HEK293 (cell line): ENCODE data around the gene EML4.

Source experiments
- CTCF ChIA-PET: fragments of 350-600 bp; formaldehyde crosslinking; extraction: SDS; loops from one replicate; lab custom pipeline; 2021; ENCODE audit warnings: antibody characterized with exemption; lab: Yijun Ruan, JAX
- POLR2A ChIA-PET: fragments of 300-600 bp; formaldehyde crosslinking; extraction: SDS; loops from one replicate; lab custom pipeline; 2020; ENCODE audit warnings: antibody characterized with exemption, inconsistent platforms; lab: Yijun Ruan, JAX
- H3K27ac ChIP-seq: fragments of 200-500 bp; sonication (Bioruptor generic); 2 replicates; pipeline ENCODE4 v1.5.1; 2014; ENCODE audit warnings: low read depth, low read length, control low read depth, inconsistent platforms; ENCODE audit errors: extremely low read depth
- H3K36me3 ChIP-seq, 2 experiments: fragments of 200-500 bp in 1 of 2; sonication (Bioruptor generic) in 1 of 2; 1 replicate in 1 of 2; 2 replicates in 1 of 2; pipeline ENCODE4 v1.5.1; 2014 to 2017; ENCODE audit warnings: inconsistent platforms in 2 of 2, low read length in 2 of 2; ENCODE audit not compliant: control insufficient read depth in 2 of 2, insufficient read depth in 1 of 2
- H3K4me1 ChIP-seq: fragments of 200-500 bp; sonication (Bioruptor generic); 2 replicates; pipeline ENCODE4 v1.5.1; 2014; ENCODE audit warnings: mild to moderate bottlenecking, low read length, inconsistent platforms; ENCODE audit not compliant: control insufficient read depth, insufficient read depth
- H3K4me3 ChIP-seq: 2 replicates; pipeline ENCODE4 v1.5.1; 2011; ENCODE audit warnings: low read depth, mild to moderate bottlenecking, control low read depth, low read length, moderate library complexity
- H3K9me3 ChIP-seq: fragments of 200-500 bp; sonication (Bioruptor generic); 2 replicates; pipeline ENCODE4 v1.5.1; 2014; ENCODE audit warnings: low read depth, low read length, inconsistent platforms; ENCODE audit not compliant: control insufficient read depth, insufficient read depth
- HIC1 ChIP-seq: fragments of 450-650 bp; formaldehyde crosslinking; IDR thresholded peaks from 2 replicates; pipeline ENCODE4 v1.5.1; 2016; ENCODE audit warnings: missing biosample characterization, missing genetic modification characterization
- KLF16 ChIP-seq: fragments of 450-650 bp; formaldehyde crosslinking; IDR thresholded peaks from 2 replicates; pipeline ENCODE4 v1.5.1; 2017; ENCODE audit warnings: missing biosample characterization, missing genetic modification characterization
- ZBTB1 ChIP-seq: fragments of 450-650 bp; formaldehyde crosslinking; IDR thresholded peaks from 2 replicates; pipeline ENCODE4 v1.5.1; 2016; ENCODE audit warnings: missing biosample characterization, missing genetic modification characterization
- ZBTB17 ChIP-seq: fragments of 450-650 bp; formaldehyde crosslinking; IDR thresholded peaks from 2 replicates; pipeline ENCODE4 v1.5.1; 2016; ENCODE audit warnings: missing biosample characterization, missing genetic modification characterization
- ZNF10 ChIP-seq: fragments of 450-650 bp; formaldehyde crosslinking; IDR thresholded peaks from 2 replicates; pipeline ENCODE4 v1.5.1; 2017; ENCODE audit warnings: missing biosample characterization, missing genetic modification characterization
- ZNF2 ChIP-seq: fragments of 450-650 bp; formaldehyde crosslinking; IDR thresholded peaks from 2 replicates; pipeline ENCODE4 v1.5.1; 2016; ENCODE audit warnings: missing biosample characterization, missing genetic modification characterization
- ZNF426 ChIP-seq: fragments of 450-650 bp; formaldehyde crosslinking; IDR thresholded peaks from 2 replicates; pipeline ENCODE4 v1.5.1; 2017; ENCODE audit warnings: missing biosample characterization, missing genetic modification characterization, mild to moderate bottlenecking, inconsistent platforms, moderate library complexity
- ZNF449 ChIP-seq: fragments of 450-650 bp; formaldehyde crosslinking; IDR thresholded peaks from 2 replicates; pipeline ENCODE4 v1.5.1; 2017; ENCODE audit warnings: missing biosample characterization, mild to moderate bottlenecking, missing genetic modification characterization, moderate library complexity
- ZNF626 ChIP-seq: fragments of 450-650 bp; sonication (Bioruptor Pico); formaldehyde crosslinking; IDR thresholded peaks from 2 replicates; pipeline ENCODE4 v1.5.1; 2018; ENCODE audit warnings: missing biosample characterization, missing genetic modification characterization, inconsistent platforms
- ZNF645 ChIP-seq: fragments of 450-650 bp; formaldehyde crosslinking; IDR thresholded peaks from 2 replicates; pipeline ENCODE4; 2016; ENCODE audit warnings: missing biosample characterization, missing genetic modification characterization
- ZNF654 ChIP-seq: fragments of 450-650 bp; formaldehyde crosslinking; IDR thresholded peaks from 2 replicates; pipeline ENCODE4 v1.5.1; 2016; ENCODE audit warnings: low read depth, missing biosample characterization, missing genetic modification characterization
- ZSCAN30 ChIP-seq: fragments of 450-650 bp; IDR thresholded peaks from 2 replicates; pipeline ENCODE4 v1.5.1; 2018; ENCODE audit warnings: missing biosample characterization, mild to moderate bottlenecking, missing genetic modification characterization, moderate library complexity
- ZSCAN5A ChIP-seq: fragments of 450-650 bp; formaldehyde crosslinking; IDR thresholded peaks from 2 replicates; pipeline ENCODE4 v1.5.1; 2016; ENCODE audit warnings: missing biosample characterization, missing genetic modification characterization
- TF ChIP-seq, protein P1 (sequence below): fragments of 450-650 bp; formaldehyde crosslinking; IDR thresholded peaks from 2 replicates; pipeline ENCODE4 v1.5.1; 2016; ENCODE audit warnings: missing biosample characterization, missing genetic modification characterization, borderline replicate concordance

Gene EML4

DNA sequence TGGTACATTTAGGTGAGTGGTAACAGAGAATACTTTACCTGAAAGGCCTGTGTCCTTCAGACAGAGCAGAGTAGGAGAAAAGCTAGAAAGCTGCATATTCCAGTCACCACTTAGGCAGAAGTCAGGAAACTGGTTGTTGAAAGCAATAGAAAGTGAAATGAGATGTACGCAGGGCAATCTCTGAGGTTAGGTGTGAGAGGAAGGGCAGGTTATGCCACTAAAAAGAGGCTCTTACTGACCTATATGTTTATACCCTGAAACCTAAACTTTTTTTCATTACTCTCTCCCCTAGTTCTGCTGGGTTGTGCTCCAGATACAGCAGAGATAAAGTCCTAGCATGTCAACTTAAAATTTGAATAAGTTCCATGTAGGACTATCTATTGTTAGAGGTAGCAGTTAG lies 98.4 kb downstream of the EML4 start:
- ChIA-PET CTCF (interaction anchor here (1.3 kb wide), 1 partner anchor 171 kb away, joined by 3 read pairs; no protein-coding TSS in a partner anchor), POLR2A (no interaction called here)
- Histone ChIP-seq H3K4me3 (no peak overlapping the region), H3K4me1 (no peaks in the 10 kb centered on the region), H3K9me3 (no peaks in the 10 kb centered on the region), H3K36me3 (peaks cover 0 to 12% of the 10 kb centered on the region in 2 experiments; a peak in 1 of 3 replicates), H3K27ac (no peak overlapping the region)
- TF ChIP-seq ZNF10 (no peak), ZNF426 (tag by site-specific recombination) (no peak), HIC1 (tag by site-specific recombination) (no peak), ZBTB17 (no peak), ZNF626 (tag by site-specific recombination) (no peak), ZNF654 (no peak), ZSCAN30 (tag by site-specific recombination) (no peak), ZNF2 (no peak), KLF16 (tag by site-specific recombination) (no peak), ZSCAN5A (tag by site-specific recombination) (no peak), ZNF645 (tag by site-specific recombination) (no peak), ZBTB1 (tag by site-specific recombination) (no peak), ZNF449 (no peak)
- TF ChIP-seq, protein P1, sequence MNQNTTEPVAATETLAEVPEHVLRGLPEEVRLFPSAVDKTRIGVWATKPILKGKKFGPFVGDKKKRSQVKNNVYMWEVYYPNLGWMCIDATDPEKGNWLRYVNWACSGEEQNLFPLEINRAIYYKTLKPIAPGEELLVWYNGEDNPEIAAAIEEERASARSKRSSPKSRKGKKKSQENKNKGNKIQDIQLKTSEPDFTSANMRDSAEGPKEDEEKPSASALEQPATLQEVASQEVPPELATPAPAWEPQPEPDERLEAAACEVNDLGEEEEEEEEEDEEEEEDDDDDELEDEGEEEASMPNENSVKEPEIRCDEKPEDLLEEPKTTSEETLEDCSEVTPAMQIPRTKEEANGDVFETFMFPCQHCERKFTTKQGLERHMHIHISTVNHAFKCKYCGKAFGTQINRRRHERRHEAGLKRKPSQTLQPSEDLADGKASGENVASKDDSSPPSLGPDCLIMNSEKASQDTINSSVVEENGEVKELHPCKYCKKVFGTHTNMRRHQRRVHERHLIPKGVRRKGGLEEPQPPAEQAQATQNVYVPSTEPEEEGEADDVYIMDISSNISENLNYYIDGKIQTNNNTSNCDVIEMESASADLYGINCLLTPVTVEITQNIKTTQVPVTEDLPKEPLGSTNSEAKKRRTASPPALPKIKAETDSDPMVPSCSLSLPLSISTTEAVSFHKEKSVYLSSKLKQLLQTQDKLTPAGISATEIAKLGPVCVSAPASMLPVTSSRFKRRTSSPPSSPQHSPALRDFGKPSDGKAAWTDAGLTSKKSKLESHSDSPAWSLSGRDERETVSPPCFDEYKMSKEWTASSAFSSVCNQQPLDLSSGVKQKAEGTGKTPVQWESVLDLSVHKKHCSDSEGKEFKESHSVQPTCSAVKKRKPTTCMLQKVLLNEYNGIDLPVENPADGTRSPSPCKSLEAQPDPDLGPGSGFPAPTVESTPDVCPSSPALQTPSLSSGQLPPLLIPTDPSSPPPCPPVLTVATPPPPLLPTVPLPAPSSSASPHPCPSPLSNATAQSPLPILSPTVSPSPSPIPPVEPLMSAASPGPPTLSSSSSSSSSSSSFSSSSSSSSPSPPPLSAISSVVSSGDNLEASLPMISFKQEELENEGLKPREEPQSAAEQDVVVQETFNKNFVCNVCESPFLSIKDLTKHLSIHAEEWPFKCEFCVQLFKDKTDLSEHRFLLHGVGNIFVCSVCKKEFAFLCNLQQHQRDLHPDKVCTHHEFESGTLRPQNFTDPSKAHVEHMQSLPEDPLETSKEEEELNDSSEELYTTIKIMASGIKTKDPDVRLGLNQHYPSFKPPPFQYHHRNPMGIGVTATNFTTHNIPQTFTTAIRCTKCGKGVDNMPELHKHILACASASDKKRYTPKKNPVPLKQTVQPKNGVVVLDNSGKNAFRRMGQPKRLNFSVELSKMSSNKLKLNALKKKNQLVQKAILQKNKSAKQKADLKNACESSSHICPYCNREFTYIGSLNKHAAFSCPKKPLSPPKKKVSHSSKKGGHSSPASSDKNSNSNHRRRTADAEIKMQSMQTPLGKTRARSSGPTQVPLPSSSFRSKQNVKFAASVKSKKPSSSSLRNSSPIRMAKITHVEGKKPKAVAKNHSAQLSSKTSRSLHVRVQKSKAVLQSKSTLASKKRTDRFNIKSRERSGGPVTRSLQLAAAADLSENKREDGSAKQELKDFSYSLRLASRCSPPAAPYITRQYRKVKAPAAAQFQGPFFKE (tag by site-specific recombination) = no peak
